Measurements from ENCODE around the gene SERINC5.

SERINC5 gene

GRCh38 chr5:80143491-80143890 is 112.4 kb downstream of the SERINC5 start:
- no peaks in the 10 kb centered on the region for H3K79me2 ChIP-seq (ENCODE audit: insufficient read depth, low read length)
- no peak overlapping the region for H3K9ac ChIP-seq (ENCODE audit: low read depth, low read length, poor library complexity, severe bottlenecking)
- no peak for TF ChIP-seq CTCF (conservative IDR thresholded peaks at IDR 0.05; ENCODE audit: low read length)
- no peak for TF ChIP-seq EZH2phosphoT487 (IDR thresholded peaks at IDR 0.05; ENCODE audit: borderline replicate concordance)
- H3K4me2 ChIP-seq (ENCODE audit: low read depth, low read length, poor library complexity, severe bottlenecking), result no peak overlapping the region
- no peaks in the 10 kb centered on the region for H3K9me2 ChIP-seq (replicated peaks; ENCODE audit: low read depth, low read length)
- no peaks in the 10 kb centered on the region for H4K20me1 ChIP-seq (ENCODE audit: insufficient read depth, low read length, poor library complexity, severe bottlenecking)
- no peaks in the 10 kb centered on the region for H3F3A ChIP-seq (ENCODE audit: low read depth)
- peaks cover 26% of the 10 kb centered on the region for H3K4me1 ChIP-seq (ENCODE audit: insufficient read depth, low read length, poor library complexity, severe bottlenecking)
- H3K9me3 ChIP-seq (ENCODE audit: insufficient read depth, low read depth, low read length), result no peaks in the 10 kb centered on the region
- peaks cover 62% of the 10 kb centered on the region; the same call in 1 of the 2 replicates for H3K36me3 ChIP-seq (ENCODE audit: insufficient read depth, low read length)
- no peak overlapping the region for H2AFZ ChIP-seq (ENCODE audit: low read length)
- no peaks in the 10 kb centered on the region for H3K27me3 ChIP-seq (ENCODE audit: insufficient read depth, low read length, poor library complexity, severe bottlenecking)
- no peak overlapping the region for H3K4me3 ChIP-seq (ENCODE audit: low read length, poor library complexity, severe bottlenecking)

- Histone ChIP-seq H3K4me3 (ENCODE audit: low read length, poor library complexity, severe bottlenecking) (no peak overlapping the region), H3K27me3 (ENCODE audit: insufficient read depth, low read length, poor library complexity, severe bottlenecking) (no peaks in the 10 kb centered on the region), H3K79me2 (ENCODE audit: insufficient read depth, low read length) (no peaks in the 10 kb centered on the region), H3K9ac (ENCODE audit: low read depth, low read length, poor library complexity, severe bottlenecking) (no peak overlapping the region), H3K4me2 (ENCODE audit: low read depth, low read length, poor library complexity, severe bottlenecking) (no peak overlapping the region), H4K20me1 (ENCODE audit: insufficient read depth, low read length, poor library complexity, severe bottlenecking) (no peaks in the 10 kb centered on the region), H3K4me1 (ENCODE audit: insufficient read depth, low read length, poor library complexity, severe bottlenecking) (peaks cover 30% of the 10 kb centered on the region), H3K36me3 (ENCODE audit: insufficient read depth, low read length) (peaks cover 62% of the 10 kb centered on the region; the same call in 1 of the 2 replicates), H3K9me2 (replicated peaks; ENCODE audit: low read depth, low read length) (no peaks in the 10 kb centered on the region), H3K9me3 (ENCODE audit: insufficient read depth, low read depth, low read length) (no peaks in the 10 kb centered on the region), H2AFZ (ENCODE audit: low read length) (no peak overlapping the region), H3F3A (ENCODE audit: low read depth) (no peaks in the 10 kb centered on the region)
- TF ChIP-seq EZH2phosphoT487 (IDR thresholded peaks at IDR 0.05; ENCODE audit: borderline replicate concordance), result no peak
- TF ChIP-seq CTCF (conservative IDR thresholded peaks at IDR 0.05; ENCODE audit: low read length), result no peak
Measured at GRCh38 chr5:80142996-80143395, 112.9 kb downstream of the SERINC5 start.

- Histone ChIP-seq H4K20me1 (ENCODE audit: insufficient read depth, low read length, poor library complexity, severe bottlenecking) (no peaks in the 10 kb centered on the region), H3K36me3 (ENCODE audit: insufficient read depth, low read length) (peaks cover 52% of the 10 kb centered on the region; the same call in 1 of the 2 replicates), H2AFZ (ENCODE audit: low read length) (no peak overlapping the region), H3K4me1 (ENCODE audit: insufficient read depth, low read length, poor library complexity, severe bottlenecking) (peaks cover 41% of the 10 kb centered on the region), H3K9me2 (replicated peaks; ENCODE audit: low read depth, low read length) (no peaks in the 10 kb centered on the region), H3K4me3 (ENCODE audit: low read length, poor library complexity, severe bottlenecking) (no peak overlapping the region), H3K9ac (ENCODE audit: low read depth, low read length, poor library complexity, severe bottlenecking) (peak overlapping the region; percentile 45), H3K4me2 (ENCODE audit: low read depth, low read length, poor library complexity, severe bottlenecking) (no peak overlapping the region), H3K9me3 (ENCODE audit: insufficient read depth, low read depth, low read length) (no peaks in the 10 kb centered on the region), H3K27me3 (ENCODE audit: insufficient read depth, low read length, poor library complexity, severe bottlenecking) (no peaks in the 10 kb centered on the region), H3K79me2 (ENCODE audit: insufficient read depth, low read length) (no peaks in the 10 kb centered on the region), H3F3A (ENCODE audit: low read depth) (peaks cover 5% of the 10 kb centered on the region)
- TF ChIP-seq EZH2phosphoT487 (IDR thresholded peaks at IDR 0.05; ENCODE audit: borderline replicate concordance) (no peak), CTCF (conservative IDR thresholded peaks at IDR 0.05; ENCODE audit: low read length) (no peak)
Measured at GRCh38 chr5:80141681-80142080, 114.2 kb downstream of the SERINC5 start.
